Stimulated activated CD8-positive, alpha-beta memory T cell treated with anti-CD3 and anti-CD28 coated beads, Interleukin-7, amount 100 ng/mL, for 1 hour (primary cell): Measurements from ENCODE around the gene DAND5.
A peak's percentile ranks its signal among the peaks of the same experiment; 100 is the strongest.

ENCODE experiments used
- DNase-seq, 2 donors: peaks; one replicate each; pipeline ENCODE4 v3.0.0-alpha.2; 2020; ENCODE audit warnings: low read depth in 2 of 2

The DAND5 gene

DNA sequence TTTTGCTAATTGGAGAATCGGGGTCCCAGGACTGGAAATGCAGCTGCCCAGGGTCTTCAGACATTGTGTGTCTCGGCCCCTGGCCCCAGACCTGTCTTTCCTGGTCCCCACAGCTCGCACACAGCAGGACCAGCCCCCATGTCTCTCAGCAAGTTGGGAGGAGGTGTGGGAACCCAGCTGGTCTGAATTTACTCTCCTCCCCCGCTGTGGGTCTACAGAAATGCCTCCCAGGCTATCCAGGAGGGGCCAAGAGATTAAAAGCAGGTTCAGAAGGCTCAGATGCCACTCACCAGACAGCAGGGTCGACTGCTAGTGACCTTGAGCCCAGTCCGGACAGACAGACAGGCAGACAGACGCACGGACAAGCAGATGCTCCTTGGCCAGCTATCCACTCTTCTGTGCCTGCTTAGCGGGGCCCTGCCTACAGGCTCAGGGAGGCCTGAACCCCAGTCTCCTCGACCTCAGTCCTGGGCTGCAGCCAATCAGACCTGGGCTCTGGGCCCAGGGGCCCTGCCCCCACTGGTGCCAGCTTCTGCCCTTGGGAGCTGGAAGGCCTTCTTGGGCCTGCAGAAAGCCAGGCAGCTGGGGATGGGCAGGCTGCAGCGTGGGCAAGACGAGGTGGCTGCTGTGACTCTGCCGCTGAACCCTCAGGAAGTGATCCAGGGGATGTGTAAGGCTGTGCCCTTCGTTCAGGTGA is at the start of gene DAND5:
DAND5 (plus strand) TSS at position 285 of the 697 bp plus-strand sequence; CDS start at position 370, 85 bp downstream.
- DNase-seq = no peak

- DNase-seq = no peak
Observed at GRCh38 chr19:12921047-12921446, 48.3 kb upstream of the DAND5 start.

DNA sequence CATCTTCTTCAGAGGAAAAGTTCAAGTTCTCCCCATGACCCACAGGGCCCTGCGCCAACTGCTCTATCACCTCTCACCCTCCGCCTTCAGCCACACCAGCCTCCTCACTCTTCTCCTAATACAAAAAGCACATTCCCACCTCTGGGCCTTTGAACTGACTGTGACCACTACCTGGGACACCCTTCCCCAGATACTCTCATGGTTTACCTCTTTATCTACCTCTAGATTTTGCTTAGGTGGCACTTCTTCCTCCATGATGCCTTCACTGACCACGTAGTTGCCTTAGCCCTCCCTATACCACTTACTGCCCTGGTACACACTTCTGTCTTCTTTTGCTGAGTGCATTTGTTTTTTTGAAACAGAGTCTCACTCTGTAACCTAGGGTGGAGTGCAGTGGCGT is 46.4 kb upstream of the DAND5 start:
- DNase-seq = no peak

DNA sequence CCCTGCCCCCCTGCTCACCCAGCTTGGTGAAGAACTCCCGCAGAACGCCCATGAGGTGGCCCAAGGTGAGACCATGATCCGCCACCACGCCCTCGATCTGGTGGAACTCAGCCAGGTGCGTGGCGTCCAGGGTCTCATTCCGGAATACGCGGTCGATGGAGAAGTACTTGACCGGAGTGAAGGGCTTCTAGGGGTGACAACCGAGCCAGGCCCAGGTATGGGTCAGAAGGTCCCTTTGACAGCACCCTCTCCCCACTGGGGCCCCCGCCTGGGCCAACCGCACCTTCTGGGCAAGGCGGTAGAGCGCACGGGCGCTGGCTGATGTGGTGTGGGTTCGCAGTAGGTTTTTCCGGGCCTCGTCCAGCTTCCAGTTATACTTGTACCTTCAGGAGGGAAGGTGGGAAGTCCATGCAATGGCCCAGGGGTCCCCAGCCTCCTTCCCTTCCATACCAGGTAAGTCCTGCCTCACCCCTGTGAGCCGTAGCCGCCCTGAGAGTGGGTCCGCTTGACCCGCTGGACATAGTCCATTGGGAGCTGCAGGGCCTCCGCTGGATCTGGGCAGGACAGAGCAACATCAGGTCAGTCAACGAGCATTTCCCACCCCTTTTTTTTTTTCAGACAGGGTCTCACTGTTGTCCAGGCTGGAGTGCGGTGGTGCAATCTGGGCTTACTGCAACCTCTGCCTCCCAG is 44.6 kb upstream of the DAND5 start:
- no peak for DNase-seq

DNA sequence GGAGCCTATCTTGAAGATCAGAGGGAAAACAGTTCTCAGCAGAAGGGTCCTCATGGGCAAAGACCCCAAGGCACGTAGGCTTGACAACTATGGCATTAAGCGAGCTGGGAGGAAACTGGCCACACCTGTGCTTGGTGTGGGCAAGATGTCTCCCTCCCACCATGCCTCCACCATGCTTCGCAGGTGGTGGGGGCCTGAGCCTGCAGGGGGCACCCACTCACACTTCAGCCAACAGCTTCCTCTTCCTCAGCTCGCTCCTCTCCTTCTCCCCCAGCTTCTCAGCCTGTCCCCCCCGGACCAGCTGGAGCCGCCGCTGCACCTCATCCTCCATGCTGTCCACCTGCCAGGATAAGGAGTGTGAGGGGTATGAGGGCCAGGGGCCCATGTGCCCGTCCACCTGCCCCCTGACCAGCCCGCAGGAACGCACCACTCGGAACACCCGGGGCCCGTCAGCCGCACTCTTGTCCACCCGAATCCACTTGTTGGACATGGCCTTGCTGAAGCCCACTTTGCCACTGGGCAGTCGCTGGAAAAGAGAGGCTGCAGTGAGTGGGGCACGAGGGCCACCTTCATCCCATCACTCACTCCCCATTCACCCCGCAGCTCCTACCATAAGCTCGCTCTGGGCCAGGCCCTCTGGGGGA is 39.3 kb upstream of the DAND5 start:
- no peak for DNase-seq

- DNase-seq = no peak
Observed at GRCh38 chr19:12932392-12933286, 36.7 kb upstream of the DAND5 start.

DNA sequence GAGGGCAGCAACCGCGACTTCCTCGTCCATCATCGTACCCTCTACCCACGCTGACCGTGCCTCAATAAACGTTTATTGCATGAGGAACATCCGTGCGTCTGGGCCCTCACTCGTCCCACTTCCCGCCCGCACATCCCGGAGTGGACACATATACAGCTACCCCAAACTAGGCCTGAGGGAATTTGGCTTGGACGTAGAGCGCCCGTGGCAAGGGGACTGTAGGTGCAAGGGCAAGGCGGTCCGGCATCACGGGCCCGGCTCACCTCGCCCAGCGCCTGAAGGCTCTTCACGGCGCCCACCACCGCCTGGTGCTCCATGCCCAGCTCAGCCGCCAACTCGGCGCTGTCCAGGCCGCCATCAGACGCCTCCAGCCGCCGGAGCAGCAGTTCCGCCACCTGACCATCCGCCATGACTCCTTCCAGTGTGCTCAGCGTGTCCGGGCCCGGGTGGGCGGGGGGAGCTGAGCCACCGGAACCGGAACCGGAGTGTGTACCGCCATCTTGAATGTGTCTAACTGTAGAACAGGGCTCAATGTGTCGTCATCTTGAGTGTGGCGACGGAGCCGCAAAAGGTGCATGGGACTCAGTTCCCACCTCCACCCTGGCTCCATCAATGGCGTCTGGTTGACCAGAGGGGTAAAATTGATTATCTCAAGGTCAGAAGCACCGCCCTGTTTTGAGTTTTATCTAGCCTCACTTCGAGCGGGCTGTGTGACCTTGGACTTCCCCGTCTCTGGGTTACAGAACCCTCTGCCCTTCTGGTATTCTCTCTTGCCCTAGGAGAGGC is 35.9 kb upstream of the DAND5 start, which contains the start of gene FARSA:
FARSA (minus strand) TSS at position 425 of the 786 bp plus-strand sequence; CDS start at position 410, 15 bp downstream.
- DNase-seq = peak; percentile 73 to 78

GRCh38 chr19:12935071-12935470 is 34.3 kb upstream of the DAND5 start:
- no peak for DNase-seq

- DNase-seq = no peak
Observed at GRCh38 chr19:12936582-12936981, 32.8 kb upstream of the DAND5 start.

GRCh38 chr19:12937093-12937926 is 32.1 kb upstream of the DAND5 start:
- DNase-seq = no peak

DNA sequence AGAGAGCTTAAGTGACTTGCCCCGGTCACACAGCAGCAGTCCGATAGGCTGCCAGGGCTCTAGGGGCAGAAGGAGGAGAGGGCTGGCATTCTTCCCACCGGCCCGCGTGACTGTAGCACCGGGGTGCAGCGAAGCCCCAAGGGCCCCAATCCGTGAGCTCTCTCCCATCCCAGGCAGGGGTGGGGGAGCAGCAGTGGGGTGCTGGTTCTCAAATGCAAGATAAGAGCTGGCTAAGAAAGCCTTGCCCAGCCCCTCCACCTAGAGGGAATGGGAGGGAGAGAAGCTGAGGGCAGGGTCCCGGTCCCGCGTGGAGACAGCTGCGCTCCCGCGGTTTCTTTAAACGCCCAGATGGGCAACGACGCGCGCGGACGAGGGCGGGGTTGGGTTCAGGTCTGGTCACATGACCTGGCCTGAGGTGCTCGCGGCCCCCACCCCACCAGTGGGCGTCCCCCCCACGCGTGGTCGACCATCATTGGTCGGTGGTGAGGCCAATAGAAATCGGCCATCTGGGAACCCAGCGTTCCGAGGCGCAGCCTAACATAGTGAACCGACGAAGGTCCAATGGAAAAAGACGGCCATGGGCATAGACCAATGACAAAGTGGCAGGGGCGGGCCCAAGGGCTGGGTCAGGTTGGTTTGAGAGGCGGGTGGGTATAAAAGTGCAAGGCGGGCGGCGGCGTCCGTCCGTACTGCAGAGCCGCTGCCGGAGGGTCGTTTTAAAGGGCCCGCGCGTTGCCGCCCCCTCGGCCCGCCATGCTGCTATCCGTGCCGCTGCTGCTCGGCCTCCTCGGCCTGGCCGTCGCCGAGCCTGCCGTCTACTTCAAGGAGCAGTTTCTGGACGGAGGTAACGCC is 31.2 kb upstream of the DAND5 start, which contains the start of gene CALR:
CALR (plus strand) TSS at position 683 of the 852 bp plus-strand sequence; CDS start at position 754, 71 bp downstream.
- DNase-seq = peak; percentile 95 to 98

DNA sequence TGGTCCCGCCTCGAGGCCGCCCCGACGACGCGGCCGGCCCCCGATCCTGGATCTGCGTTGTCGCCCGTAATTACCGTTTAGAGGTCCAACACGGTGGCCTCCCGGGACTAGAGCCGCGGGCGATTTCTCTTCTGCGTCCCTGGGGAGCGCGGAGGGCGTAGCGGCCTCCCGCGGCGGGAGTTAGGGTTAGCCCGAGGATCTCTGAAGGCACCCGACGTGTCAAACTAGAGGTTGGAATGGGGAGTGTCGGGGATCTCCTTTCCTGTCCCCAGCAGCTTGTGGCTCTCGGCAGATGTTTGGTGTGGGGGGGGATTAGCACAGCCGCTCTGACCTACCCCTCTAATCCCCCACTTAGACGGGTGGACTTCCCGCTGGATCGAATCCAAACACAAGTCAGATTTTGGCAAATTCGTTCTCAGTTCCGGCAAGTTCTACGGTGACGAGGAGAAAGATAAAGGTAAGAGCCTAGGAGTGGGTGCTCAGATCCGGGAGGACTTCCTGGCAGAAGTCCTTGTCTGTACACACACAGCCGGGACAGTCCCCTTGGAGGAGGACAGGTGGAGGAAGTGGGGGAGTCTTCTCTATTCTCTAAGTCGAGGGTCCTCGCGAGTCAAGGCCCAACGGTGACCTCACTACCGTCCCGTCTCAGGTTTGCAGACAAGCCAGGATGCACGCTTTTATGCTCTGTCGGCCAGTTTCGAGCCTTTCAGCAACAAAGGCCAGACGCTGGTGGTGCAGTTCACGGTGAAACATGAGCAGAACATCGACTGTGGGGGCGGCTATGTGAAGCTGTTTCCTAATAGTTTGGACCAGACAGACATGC is 30.4 kb upstream of the DAND5 start:
- no peak for DNase-seq

GRCh38 chr19:12939975-12940423 is 29.4 kb upstream of the DAND5 start:
- no peak for DNase-seq

DNA sequence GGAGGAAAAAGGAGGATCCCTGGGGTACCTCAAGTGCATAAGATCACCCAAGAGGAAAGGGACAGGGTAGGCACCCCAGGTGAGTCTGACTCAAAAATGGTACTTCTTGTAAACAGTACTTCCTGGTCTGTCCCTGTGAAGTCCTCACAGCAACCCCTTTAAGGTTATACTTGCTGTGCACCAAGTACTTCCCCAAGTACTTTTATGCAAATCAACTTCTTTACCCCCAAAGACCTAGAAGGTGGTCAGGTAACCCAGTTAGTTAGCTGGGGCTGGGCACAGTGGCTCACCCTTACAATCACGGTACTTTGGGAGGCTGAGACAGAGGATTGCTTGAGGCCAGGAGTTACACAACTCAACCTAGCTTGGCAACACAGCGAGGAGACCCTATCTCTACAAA is 28.5 kb upstream of the DAND5 start:
- DNase-seq = no peak

DNA sequence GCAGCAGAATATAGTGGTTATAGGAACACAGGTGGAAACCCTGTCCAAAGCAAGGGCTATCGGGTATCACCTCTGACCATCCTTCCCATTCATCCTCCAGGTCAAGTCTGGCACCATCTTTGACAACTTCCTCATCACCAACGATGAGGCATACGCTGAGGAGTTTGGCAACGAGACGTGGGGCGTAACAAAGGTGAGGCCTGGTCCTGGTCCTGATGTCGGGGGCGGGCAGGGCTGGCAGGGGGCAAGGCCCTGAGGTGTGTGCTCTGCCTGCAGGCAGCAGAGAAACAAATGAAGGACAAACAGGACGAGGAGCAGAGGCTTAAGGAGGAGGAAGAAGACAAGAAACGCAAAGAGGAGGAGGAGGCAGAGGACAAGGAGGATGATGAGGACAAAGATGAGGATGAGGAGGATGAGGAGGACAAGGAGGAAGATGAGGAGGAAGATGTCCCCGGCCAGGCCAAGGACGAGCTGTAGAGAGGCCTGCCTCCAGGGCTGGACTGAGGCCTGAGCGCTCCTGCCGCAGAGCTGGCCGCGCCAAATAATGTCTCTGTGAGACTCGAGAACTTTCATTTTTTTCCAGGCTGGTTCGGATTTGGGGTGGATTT is 25.8 kb upstream of the DAND5 start:
- no peak for DNase-seq

DNA sequence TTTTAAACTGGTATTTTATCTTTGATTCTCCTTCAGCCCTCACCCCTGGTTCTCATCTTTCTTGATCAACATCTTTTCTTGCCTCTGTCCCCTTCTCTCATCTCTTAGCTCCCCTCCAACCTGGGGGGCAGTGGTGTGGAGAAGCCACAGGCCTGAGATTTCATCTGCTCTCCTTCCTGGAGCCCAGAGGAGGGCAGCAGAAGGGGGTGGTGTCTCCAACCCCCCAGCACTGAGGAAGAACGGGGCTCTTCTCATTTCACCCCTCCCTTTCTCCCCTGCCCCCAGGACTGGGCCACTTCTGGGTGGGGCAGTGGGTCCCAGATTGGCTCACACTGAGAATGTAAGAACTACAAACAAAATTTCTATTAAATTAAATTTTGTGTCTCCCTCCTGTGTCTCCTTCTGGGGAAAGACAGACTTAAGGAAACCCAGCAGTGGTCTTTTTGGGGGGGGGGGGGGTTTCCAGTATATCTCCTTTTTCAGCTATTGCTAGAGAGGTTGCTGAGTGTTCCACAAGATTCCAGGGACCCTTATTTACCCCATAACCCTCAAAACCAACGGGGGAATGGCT is 25.2 kb upstream of the DAND5 start:
- DNase-seq = no peak

- DNase-seq = peak; percentile 95 to 96
Observed at GRCh38 chr19:12945479-12946091, 23.8 kb upstream of the DAND5 start, which contains the start of gene RAD23A. Gene RAD23A (plus strand): TSS chr19:12945862. CDS start chr19:12945949, 87 bp downstream.
